Measurements from ENCODE around the gene STRIP1.

STRIP1 gene

GRCh38 chr1:110098222-110099026 lies 64.0 kb downstream of the STRIP1 start:
- DNase-seq (ENCODE audit: low read depth): no peak

GRCh38 chr1:110100335-110100734 lies 65.9 kb downstream of the STRIP1 start:
- DNase-seq (ENCODE audit: low read depth): no peak

- DNase-seq (ENCODE audit: low read depth): no peak
Observed at GRCh38 chr1:110102081-110102480, 67.7 kb downstream of the STRIP1 start.
